Left lung (tissue), 10 donors: ENCODE measurements around the gene NUP85. TPM values are rescaled to one million over a fixed set of nuclear protein-coding genes. Genes with fewer than 3 reads are reported as not detected.
"Not testable (repeated sequence)": the region's sequence is repeated elsewhere in the genome, so short reads cannot be mapped to it uniquely, and the experiment has no call there.

Source experiments
- ATAC-seq: fragments of 200-7000 bp; cut with Tn5 transposase; one replicate; pipeline ENCODE4 v1.9.1; 2020; ENCODE audit warnings: moderate library complexity
- DNase-seq, 4 donors: peaks; one replicate each; pipeline ENCODE4 v3.0.0-alpha.2; 2013 to 2020
- H3K27ac ChIP-seq, 2 donors: fragments of 200-600 bp; sonication (generic) in 1 of 2; one replicate each; pipeline versions ENCODE4 v1.5.0 to v1.8.0; 2020 to 2021
- H3K27me3 ChIP-seq, 2 donors: fragments of 200-600 bp; sonication (generic) in 1 of 2; one replicate each; pipeline versions ENCODE4 v1.5.0 to v1.8.0; 2020 to 2021
- H3K36me3 ChIP-seq, 2 donors: fragments of 200-600 bp; sonication (generic) in 1 of 2; one replicate each; pipeline versions ENCODE4 v1.5.0 to v1.8.0; 2020 to 2021
- H3K4me1 ChIP-seq, 2 donors: fragments of 200-600 bp; one replicate each; pipeline ENCODE4 v1.8.0; 2021
- H3K4me3 ChIP-seq, 2 donors: fragments of 200-600 bp; sonication (generic) in 1 of 2; one replicate each; pipeline versions ENCODE4 v1.5.0 to v1.8.0; 2020 to 2021; ENCODE audit warnings: mild to moderate bottlenecking in 1 of 2
- H3K9me3 ChIP-seq, 2 donors: fragments of 200-600 bp; sonication (generic) in 1 of 2; one replicate each; pipeline versions ENCODE4 v1.5.0 to v1.8.0; 2020 to 2021
- intact Hi-C, 2 donors: fragments of 100-400 bp; cut with DNase I; formaldehyde crosslinking; loops; one replicate each; pipeline versions ENCODE4 v1.11.2 to v1.14.2; 2022
- polyA plus RNA-seq, 6 donors: library from polyadenylated mRNA; unstranded; fragments of 120-200 nt; gene quantifications; one replicate each; pipeline ENCODE4 v1.2.1, GENCODE V29; 2013; ENCODE audit not compliant: insufficient read length in 6 of 6
- total RNA-seq, 2 donors: library from RNA; stranded (reverse); fragmentation: NEBNext Ultra II Directional; extraction: Animal tissue kit (Norgen Biotek cat#: 25700); gene quantifications; one replicate each; pipeline ENCODE4 v1.2.1, GENCODE V29; 2021
- TF ChIP-seq, protein P1 (sequence below), 2 donors: fragments of 200-600 bp; sonication (generic) in 1 of 2; IDR thresholded peaks; one replicate each; pipeline versions ENCODE4 v1.5.0 to v1.8.0; 2021; ENCODE audit warnings: antibody characterized with exemption in 2 of 2
- donor health status: DM: no; HTN: yes; CAD: no.
- donor health status: DM: no; HTN: no; CAD: no.

The NUP85 gene
- total and polyA plus RNA-seq, 8 donors: 53.3 to 101 (median 78.4) TPM

DNA sequence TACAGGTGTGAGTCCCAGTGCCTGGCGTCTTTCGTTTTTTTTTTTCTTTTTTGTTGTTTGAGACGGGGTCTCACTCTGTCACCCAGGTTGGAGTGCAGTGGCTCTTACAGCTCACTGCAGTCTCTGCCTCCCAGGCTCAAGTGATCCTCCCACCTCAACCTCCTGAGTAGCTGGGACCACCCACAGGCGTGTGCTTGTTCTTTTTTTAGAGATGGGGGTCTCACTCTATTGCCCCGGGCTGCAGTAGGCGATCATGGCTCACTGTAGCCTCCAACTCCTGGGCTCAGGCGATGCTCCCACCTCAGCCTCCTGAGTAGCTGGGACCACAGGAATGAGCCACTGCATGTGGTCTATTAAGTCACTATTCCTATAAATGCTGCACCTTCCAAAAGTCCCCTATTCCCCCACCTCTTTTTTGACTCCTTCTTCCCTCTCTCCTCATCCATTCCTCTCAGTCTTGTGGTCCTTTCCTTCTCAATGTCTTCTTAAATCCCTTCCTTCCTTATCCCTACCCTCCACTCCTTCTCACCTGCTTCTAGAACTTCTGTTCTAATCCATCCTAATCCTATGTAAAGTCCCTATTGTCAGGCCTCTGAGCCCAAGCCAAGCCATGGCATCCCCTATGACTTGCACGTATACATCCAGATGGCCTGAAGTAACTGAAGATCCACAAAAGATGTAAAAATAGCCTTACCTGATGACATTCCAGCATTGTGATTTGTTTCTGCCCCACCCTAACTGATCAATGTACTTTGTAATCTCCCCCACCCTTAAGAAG, 46.7 kb downstream of the NUP85 start:
- peak in 1 of 4 donors; percentile 6 for DNase-seq
- H3K4me3 ChIP-seq: no peak overlapping the region
- peak overlapping the region in 1 of 2 donors; percentile 66 for H3K27ac ChIP-seq
- TF ChIP-seq, protein P1, sequence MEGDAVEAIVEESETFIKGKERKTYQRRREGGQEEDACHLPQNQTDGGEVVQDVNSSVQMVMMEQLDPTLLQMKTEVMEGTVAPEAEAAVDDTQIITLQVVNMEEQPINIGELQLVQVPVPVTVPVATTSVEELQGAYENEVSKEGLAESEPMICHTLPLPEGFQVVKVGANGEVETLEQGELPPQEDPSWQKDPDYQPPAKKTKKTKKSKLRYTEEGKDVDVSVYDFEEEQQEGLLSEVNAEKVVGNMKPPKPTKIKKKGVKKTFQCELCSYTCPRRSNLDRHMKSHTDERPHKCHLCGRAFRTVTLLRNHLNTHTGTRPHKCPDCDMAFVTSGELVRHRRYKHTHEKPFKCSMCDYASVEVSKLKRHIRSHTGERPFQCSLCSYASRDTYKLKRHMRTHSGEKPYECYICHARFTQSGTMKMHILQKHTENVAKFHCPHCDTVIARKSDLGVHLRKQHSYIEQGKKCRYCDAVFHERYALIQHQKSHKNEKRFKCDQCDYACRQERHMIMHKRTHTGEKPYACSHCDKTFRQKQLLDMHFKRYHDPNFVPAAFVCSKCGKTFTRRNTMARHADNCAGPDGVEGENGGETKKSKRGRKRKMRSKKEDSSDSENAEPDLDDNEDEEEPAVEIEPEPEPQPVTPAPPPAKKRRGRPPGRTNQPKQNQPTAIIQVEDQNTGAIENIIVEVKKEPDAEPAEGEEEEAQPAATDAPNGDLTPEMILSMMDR (IDR thresholded peaks at IDR 0.05): no peak
- H3K9me3 ChIP-seq: no peaks in the 10 kb centered on the region
- intact Hi-C loops: no loop called here
- no peaks in the 10 kb centered on the region for H3K27me3 ChIP-seq
- peaks cover 0 to 5% of the 10 kb centered on the region in 2 donors for H3K36me3 ChIP-seq
- H3K4me1 ChIP-seq: peaks cover 0 to 33% of the 10 kb centered on the region in 2 donors
- ATAC-seq: no peak

DNA sequence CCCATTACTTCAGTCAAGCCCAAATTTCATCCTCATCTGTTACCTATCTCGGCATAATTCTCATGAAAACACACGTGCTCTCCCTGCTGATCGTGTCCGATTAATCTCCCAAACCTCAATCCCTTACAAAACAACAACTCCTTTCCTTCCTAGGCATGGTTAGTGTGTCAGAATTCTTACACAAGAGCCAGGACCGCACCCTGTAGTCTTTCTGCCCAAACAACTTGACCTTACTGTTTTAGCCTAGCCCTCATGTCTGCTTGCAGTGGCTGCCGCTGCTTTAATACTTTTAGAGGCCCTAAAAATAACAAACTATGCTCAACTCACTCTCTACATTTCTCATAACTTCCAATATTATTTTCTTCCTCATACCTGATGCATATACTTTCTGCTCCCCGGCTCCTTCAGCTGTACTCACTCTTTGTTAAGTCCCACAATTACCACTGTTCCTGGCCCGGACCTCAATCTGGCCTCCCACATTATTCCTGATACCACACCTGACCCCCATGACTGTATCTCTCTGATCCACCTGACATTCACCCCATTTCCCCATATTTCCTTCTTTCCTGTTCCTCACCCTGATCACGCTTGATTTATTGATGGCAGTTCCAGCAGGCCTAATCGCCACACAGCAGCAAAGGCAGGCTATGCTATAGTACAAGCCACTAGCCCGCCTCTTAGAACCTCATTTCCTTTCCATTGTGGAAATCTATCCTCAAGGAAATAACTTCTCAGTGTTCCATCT, 50.6 kb downstream of the NUP85 start:
- H3K9me3 ChIP-seq, H3K36me3 ChIP-seq, intact Hi-C loops, H3K4me3 ChIP-seq, H3K27me3 ChIP-seq, DNase-seq, ATAC-seq: not testable (repeated sequence)
- H3K27ac ChIP-seq: peak overlapping the region in 1 of 2 donors; percentile 50
- H3K4me1 ChIP-seq: peaks cover 12 to 49% of the 10 kb centered on the region in 2 donors

DNA sequence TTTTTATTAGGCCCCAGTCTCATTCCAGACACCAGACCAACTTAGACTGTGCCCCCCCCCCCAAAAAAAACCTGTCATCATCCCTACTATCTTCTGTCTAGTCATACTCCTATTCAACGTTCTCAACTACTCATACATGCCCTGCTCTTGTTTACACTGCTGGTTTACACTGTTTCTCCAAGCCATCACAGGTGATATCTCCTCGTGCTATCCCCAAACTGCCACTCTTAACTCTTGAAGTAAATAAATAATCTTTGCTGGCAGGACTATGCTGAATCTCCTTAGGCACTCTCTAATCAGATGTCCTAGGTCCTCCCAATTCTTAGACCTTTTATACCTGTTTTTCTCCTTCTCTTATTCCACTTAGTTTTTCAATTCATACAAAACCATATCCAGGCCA, 51.7 kb downstream of the NUP85 start:
- H3K9me3 ChIP-seq, H3K27ac ChIP-seq, H3K27me3 ChIP-seq, intact Hi-C loops, DNase-seq, H3K4me3 ChIP-seq, ATAC-seq, H3K36me3 ChIP-seq: not testable (repeated sequence)
- peaks cover 12 to 41% of the 10 kb centered on the region in 2 donors for H3K4me1 ChIP-seq

DNA sequence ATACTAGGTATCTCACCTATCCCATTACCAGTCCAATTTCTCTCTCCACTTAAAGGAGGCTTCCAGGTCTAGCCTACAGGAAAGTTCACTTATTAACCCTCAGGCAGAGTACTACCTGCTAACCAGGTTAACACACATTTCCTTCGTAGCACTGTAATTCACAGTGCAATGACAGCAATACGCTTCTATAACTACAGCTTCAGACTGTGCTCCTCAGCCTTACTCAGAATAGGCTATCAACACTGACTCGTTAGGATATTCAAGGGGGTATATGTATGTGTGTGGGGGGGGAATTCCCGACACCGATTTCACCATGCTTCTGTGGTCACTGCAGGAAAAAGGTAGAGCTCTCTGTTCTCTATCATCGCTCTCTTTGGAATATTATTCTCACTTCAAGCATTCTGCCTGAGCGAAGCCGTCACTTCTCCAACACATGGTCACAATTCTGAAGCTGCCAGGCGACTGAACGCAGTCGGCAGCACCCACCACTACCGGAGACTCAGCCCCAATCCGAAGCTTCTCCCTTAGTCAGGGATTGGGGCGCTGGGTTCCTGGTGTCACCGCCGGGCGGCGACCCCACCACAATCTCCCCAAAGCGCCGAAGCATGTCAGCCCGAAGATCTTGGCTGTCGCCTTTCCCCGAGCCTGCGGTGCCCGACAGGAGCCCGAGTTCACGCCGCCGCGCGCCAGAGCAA, 55.3 kb downstream of the NUP85 start:
- peak overlapping the region; percentile 98 for H3K4me3 ChIP-seq
- H3K4me1 ChIP-seq: peaks cover 19 to 59% of the 10 kb centered on the region in 2 donors
- ATAC-seq (peak; percentile 12), DNase-seq (no peak)
- intact Hi-C loops: no loop called here
- TF ChIP-seq, protein P1 (IDR thresholded peaks at IDR 0.05): no peak
- no peaks in the 10 kb centered on the region for H3K9me3 ChIP-seq
- peaks cover 0 to 27% of the 10 kb centered on the region in 2 donors for H3K36me3 ChIP-seq
- peak overlapping the region; percentile 93 to 97 for H3K27ac ChIP-seq
- no peaks in the 10 kb centered on the region for H3K27me3 ChIP-seq

DNA sequence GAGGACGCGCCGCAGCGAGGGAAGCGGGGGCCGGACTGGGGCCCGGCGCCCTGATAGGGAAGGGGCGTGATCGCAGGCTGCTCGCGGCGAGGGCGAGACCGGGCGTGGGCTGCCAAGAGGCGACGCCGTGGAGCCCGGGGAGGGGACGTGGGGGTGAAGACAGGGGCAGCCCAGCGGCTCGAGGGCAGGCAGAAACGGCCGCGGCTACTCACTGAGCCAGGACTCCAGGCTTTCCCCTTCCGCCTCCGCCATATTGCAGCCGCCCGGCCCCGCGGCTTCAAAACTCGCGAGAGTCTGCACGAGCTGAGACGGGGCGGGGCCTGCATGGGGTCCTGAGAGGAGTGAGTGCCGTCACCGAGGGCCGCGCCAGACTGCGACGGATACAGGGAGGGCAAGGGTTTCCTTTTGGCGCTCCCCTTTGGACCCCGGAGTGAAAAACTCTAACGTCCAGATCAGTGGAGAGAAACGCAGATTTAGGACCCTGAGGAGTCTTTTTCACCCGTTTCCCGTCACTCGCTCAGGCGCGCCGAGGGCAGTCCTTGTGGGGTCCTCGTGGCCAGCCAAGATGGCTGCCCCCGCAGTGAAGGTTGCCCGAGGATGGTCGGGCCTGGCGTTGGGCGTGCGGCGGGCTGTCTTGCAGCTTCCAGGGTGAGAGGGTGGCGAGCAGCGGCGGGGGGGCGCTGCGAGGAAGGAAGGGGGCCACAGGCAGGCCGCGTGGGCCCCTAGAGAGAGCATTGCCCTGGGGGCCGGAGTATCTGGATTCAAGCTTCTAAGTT, 56.0 kb downstream of the NUP85 start, which contains the start of the genes GGA3 and MRPS7:
Gene GGA3, minus strand, starts transcription at position 271 of the 776 bp plus-strand sequence. Its CDS starts 19 bp downstream, at position 252.
Gene MRPS7, plus strand, starts transcription at position 544 of the 776 bp plus-strand sequence. Its CDS starts 22 bp downstream, at position 566.
- TF ChIP-seq, protein P1 (IDR thresholded peaks at IDR 0.05): no peak
- H3K4me1 ChIP-seq: peaks cover 19 to 63% of the 10 kb centered on the region in 2 donors
- peak within 1 kb of the TSS; percentile 93 to 97 for H3K27ac ChIP-seq
- peaks cover 0 to 34% of the 10 kb centered on the region in 2 donors for H3K36me3 ChIP-seq
- intact Hi-C loops: no loop called here
- no peaks in the 10 kb centered on the region for H3K27me3 ChIP-seq
- H3K9me3 ChIP-seq: no peaks in the 10 kb centered on the region
- peak within 1 kb of the TSS; percentile 98 for H3K4me3 ChIP-seq
- peak; percentile 96 to 98 (median 96) for DNase-seq
- peak; percentile 98 for ATAC-seq
